Astrocyte of the hippocampus (primary cell): ENCODE measurements around the gene MAP7D3.

Experiments used
- DNase-seq: peaks from one replicate; pipeline ENCODE4 v3.0.0; 2011; ENCODE audit warnings: low read depth, low spot score

The MAP7D3 gene

DNA sequence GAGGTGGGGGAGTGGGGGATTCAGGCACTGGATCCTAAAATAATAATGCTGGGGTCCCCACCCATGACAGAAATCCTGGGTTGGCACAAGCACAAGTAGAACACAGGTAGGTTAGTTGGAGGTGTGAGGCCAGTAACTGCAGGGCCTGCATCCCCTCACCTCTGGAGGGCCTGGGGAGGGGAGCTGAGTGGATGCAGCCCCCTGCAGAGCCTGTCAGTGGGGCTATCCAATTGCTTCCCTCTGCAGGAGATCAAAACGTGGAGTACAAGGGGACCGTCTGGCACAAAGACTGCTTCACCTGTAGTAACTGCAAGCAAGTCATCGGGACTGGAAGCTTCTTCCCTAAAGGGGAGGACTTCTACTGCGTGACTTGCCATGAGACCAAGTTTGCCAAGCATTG, 43.7 kb downstream of the MAP7D3 start:
- DNase-seq = no peak

DNA sequence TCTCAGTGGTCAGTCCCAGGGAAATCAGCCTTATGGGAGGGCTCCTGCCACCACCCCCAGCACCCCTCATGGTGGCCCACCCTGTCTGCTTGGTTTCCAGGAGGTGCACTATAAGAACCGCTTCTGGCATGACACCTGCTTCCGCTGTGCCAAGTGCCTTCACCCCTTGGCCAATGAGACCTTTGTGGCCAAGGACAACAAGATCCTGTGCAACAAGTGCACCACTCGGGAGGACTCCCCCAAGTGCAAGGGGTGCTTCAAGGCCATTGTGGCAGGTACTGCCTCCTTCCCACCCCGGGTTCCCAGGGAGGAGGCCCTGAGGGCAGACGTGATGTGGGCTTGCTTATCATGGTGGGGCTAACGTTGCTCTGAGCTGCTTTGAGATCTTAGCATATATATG, 44.3 kb downstream of the MAP7D3 start:
- no peak for DNase-seq

DNA sequence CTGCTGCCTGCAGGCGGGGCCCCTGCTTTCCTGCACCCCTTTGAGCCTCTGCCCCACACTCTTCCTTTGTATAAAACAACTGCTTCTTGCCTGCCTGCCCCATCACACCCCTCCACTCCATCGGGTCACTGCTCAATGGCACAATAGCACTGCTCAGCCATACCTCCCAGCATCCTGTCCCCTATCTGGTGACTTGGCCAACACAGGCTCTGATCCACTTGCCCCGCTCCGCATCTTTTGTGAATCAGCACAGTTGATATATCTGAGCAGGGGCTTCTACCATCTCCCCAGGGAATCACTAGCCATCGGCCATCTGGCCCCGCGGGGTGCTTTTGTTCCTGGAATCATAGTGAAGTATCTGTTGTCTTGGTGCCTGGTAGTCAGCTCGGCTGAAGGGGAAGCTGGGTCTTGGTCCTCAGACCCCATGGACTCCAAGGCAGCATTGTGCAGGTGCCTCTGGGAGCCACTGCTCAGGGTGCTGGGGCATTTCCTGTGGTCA, 45.3 kb downstream of the MAP7D3 start:
- DNase-seq = no peak

DNA sequence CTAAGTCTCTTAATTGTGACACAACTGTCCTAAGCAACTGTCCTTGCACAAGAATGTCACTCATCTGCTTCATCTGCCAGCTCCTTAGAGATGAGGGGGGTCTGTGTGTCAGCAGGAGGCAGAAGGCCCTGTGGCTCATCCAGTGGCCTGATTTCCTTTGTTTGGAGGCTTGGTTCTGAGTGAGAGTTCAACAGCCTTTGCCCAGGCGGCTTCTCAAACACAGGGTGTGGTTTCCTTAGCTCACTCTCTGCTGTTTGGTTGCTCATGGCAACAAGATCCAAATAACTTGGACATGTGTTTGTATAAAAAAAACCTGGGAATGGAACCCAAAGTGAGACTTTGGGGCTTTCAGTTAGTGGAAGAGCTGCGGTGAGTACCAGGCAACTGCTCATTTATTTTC, 46.6 kb downstream of the MAP7D3 start:
- DNase-seq = peak; percentile 68

DNA sequence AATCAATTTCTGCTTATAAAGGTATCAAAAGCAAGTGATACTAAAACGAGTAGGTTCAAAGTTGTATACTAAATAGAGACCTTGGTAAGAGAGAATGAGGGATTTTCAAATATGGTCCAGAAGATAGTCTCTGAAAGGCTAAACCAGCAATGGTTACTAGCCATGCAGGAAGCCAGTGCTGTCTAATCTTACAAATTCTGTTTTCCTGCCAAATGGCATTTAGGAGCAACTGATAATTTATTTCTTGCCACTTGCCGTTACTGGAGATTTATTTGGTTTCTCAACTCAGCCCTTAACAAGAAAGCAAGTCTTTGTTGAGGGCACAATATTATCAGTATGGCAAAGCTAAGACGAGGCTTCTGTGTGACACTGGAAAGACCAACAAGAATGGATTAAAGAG, 47.2 kb downstream of the MAP7D3 start:
- no peak for DNase-seq

DNA sequence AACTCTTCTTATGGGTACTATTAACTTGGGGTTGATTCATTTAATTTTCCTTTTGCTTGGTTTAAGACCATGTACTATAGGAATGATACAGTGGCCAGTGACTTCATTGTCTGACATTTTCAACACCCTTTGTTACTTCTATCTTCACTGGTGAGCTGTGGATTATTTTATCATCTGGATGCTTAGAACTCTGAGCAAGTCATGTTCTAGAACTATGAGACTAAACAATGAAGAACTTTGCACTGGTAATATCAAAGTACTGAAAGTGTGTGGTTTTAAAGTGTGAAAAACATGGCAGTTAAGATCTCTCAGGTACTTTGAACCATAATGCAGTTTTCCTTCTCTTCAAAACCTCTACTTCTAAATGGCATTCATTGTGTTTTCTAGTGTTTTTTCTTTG, 47.8 kb downstream of the MAP7D3 start:
- no peak for DNase-seq

DNA sequence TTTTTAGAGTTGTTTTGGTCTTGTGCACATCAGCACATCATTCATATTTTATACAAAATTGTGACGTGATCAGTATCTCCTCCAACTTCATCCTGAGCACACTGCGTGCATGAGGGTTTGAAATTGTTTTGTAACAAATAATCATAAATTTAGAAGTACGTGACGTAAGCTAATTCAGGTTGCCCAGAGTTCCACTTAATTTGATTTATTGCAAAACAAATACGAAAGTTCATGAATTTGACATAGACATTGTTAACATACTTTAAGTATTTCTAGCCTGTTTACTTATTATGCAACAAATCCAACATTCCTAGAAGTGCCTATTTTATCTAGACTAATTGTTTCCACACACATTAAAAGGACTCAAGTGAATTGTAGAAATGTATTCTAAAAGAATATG, 48.3 kb downstream of the MAP7D3 start:
- no peak for DNase-seq

DNA sequence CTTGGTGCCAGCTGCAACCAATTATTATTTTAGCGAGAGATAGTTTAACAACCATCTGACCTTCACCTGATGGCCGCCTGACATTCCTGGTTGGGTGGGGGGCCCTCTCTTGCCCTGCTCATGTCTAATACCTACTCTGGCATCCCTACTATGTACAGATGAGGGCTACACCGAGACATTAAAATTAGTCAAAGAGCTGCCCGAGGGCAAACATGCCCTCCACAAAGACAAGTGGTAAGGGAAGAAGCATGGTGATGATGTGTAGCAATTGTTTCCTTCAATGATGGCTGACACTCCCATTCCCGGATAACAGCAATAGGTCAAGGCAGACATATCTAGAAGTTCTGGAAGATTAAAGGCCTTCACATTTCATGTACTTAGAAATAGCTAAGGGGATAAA, 49.6 kb downstream of the MAP7D3 start:
- no peak for DNase-seq

DNA sequence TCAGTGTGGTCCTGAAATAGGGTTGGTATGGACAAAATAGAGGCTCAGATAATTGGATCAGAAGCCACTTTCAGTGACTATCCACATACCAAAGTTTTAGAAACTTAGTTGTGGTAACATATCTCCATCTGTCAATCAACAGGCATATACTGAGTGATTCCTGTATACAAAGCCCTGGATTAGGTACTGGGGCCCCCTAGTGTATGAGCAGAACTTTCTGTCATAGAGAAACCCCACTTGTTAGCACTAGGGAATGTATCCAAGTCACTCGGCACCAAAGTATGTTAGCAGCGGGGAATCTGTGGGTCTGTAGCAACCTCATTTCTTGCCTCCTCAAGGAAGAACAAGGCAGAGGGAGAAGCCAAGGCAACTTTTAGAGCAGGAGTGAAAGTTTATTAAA, 50.7 kb downstream of the MAP7D3 start:
- DNase-seq = peak; percentile 42

DNA sequence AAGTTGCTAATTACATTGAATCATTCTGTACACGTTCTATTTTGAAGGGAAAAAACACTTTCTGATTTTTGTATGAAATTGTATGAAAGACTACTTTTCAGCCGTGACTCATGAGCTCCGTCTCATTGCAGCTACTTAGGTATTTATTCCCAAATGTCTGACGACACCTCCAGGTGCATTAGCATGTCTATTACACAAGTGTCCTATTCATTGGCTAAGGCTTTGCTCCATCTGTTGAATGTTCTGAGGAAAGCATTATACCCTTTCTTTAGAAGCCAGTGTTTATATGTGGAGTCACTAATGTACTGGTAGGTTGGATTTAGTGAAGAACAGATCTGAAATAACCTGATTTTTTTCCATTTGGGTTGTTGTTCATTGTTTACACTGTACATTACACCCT, 51.8 kb downstream of the MAP7D3 start:
- DNase-seq = no peak

DNA sequence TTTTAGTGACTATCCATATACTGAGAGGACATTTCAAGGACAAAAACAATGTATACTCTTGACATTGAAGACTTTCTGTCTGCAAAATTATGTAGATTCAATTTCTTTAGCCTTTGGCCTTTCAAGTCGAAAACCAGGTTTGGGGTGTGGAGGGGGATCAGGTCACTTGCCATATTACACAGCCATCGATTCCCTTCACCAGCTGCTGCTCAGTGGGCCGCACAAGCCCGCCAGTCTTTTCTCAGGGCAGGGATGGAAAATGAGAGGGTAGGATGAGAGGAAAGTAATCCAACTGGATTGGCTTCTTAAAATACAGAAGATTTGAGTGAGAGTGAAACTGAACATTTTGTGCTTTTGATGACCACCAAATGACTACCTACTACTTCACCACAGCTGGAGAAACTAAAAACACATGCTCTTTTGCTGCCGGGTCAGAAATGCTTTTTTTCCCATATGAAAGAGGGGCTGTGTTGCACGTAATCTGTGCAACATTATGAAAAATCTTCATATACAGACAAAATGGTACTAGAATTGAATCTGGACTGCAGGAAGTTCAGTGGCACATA, 52.4 kb downstream of the MAP7D3 start:
- no peak for DNase-seq

DNA sequence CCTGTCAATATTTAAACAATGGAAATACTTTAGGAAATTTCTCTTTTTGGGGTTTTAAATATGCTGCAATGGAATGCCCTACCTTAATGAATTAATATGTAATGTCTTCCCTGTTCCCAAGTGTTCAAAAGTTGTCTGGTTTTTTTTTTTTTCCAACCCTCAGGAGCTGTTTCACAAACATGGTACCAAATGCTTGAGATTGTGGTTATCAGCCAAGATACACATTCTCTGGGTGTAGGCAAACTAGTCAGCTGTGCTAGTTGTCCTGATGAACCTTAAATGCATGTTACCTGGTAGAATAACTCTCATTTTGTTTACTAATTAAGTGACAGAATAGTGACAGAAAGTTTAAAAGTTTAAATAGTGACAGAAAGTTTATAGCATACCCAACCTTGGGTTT, 53.2 kb downstream of the MAP7D3 start:
- DNase-seq = peak; percentile 47

DNA sequence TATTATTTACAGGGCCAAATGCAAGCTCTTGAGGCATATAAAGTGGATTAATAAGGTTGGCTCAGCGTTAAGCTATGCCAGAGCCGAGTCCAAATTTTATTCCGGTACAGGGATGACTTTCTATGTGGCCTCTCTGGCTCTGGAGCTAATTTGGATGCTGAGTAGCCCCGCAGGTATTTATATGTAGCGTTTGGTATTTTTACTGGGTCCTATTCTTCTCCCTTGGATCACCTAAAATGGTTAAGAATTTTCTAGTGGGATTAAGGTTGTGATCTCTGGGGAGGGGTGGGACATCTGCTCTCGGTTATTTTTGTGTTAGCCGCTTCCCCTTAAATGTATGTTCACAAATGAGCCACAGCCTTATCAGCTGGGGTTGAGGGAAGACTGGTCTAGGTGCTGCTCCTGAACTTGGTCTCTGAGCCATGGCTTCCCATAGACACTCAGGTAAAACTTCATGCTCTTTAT, 54.5 kb downstream of the MAP7D3 start:
- no peak for DNase-seq

DNA sequence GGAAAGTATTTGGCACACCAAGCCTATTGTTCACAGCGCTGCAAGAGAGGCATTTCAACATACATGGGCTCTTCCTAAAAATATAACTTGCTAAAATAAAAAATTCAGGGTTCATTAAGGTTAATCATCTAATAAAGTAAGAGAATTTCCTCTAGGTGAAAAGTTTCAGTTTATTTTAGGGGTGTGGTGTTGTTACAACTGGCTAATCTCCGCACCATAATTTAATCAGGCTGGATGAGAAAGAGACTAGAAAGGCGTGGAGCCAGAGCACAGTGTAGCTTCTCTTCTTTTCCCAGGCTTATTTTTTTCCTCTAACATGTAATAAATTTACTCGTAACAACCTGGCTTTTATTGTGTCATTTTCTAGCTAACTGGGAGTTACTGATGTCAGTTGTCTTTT, 56.0 kb downstream of the MAP7D3 start:
- DNase-seq = no peak

DNA sequence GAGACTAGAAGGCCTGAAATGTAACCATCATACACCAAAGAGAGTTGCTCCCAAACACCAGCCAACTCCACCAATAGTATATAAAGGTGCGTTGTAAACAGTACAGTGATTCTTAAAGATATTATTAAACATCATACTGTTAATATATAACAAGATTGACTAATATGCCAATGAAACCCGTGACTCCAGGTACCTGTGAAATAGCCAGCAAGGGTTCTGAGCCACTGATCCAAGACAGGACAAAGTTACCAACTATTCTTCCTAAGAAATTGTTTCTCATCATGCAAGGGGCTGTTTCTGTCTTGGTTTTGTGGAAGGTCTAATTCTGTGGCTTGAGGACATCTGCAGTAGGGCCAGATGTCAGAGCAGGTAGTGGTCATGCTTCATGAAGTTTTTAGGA, 56.7 kb downstream of the MAP7D3 start:
- DNase-seq = no peak

DNA sequence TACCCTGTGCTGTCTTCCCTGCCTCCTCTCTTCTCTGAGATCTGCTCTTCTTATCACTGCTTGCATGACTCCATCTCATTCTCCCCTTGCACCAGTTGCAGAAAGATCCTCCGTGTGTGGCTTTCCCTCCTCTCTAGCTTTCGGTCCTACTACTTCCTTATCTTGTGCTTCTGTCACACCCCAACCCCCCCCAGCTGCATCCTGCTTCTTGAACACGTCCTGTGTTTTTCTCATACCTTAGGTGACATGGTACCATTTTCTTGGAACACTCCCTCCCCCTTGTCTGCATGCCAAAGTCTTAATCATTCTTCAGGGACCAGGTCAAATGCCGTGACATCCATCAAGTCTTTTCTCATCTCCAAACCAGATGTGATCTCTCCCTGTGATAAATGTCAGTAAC, 57.4 kb downstream of the MAP7D3 start:
- DNase-seq = no peak

DNA sequence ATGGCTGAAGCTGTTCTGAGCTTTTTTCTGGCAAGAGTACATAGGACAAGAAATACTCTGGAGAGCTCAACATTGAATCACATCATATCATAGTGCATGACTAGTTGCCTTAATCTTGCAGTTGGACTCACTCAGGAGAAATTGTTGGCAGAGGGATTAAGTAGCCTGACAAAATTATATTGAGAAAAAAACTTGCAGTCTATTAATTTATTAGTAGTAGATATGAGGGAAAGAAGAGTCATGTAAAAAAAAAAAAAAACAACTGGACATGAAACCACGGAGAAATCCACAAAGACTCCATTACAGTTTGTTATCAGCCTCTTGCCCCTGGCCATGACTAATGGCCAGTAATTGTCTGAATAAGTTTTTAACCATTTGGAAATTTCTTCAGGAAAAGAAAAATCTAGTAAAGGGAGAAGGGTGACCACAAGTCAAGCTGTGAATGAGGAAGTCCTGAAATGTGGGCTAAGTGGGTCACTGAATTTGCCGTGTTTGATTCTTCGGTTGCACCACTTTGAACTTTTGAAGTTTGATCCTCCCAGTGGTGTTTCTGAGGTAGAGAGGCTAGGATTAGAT, 58.3 kb downstream of the MAP7D3 start:
- peak; percentile 45 for DNase-seq

DNA sequence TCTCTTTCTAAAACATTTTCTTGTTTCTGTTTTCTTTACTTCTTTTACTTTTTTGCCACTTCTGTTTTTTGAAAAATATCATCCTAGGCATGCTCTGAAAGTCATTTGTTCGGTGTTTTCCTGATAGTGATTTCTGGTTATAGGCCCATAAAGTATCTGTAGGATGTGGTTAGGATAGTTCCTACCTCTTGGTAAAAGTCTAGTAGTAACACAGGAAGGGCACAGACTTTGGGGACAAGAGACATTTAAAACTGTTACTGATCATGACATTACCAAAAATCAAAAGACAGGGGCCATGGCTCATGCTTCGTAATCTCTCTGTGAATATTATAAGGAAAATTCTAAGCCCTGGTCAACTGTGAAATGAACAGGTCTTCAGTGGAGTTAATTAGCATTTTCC, 59.1 kb downstream of the MAP7D3 start:
- no peak for DNase-seq

DNA sequence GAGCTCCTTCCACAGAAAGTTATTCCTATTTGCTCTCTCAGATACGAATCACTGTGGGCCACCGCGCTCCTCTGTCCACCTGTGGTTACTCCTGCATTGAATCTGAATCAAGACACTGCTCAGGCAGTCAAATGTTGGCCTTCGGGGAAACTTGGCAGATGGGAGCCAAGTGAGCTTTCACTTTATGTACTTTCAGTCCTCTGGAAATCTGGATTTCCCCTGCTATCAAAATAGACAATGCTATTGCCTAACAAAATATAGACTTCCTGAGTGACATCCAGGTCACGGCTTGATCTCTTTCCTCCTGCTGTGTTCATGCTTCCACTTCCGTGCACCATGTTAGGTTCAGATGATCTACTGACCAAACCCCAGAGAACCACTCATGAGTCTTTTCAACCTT, 60.0 kb downstream of the MAP7D3 start:
- no peak for DNase-seq

DNA sequence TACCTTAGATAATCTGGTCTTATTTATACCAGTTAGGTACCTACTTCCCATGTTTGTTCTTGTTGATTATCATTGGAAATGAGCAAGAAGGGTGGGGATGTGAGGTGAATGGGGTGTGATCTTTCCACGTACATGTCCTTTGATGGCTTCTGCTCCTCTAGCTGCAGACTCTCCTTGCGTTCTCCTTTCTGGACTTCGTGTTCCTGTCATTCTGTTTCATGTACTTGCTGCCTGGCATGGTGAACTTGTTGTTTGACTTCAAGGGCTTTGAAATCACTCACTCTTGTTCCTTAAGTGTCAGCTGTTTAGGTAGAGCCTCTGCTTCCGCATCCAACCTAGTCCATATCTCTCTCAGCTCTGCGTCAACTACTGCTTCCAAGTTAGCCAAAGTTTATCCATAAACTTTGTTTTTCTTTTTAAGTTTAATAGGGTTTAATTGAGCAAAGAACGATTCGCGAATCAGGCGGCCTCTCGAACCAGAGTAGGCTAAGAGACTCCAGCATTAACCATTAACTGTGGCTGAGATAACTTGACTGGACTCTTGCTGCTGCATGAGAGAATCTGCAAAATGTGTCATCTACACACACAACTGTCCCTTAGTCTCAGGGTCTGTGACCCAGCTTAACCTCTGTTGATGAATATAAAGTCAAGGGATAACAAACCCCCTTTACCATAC, 61.0 kb downstream of the MAP7D3 start:
- no peak for DNase-seq

DNA sequence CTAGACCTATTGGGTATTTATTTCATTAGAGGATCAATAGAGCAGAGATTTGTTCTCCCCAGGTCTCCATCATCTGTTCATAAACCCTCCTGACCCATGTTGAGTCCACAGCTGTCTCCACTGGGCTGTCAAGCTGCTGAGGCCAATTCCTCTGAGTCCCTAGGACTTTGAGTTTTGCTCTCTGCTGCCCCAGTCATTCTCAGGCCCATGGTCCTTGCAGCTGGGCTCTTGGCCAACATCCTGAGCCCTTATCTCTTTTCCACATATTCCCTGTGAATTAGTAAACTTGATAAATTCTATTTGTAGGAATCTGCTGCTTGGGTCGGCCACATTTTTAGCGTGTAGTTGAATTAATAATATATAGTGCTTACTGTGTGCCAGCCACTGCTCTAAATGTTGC, 62.0 kb downstream of the MAP7D3 start:
- no peak for DNase-seq

DNA sequence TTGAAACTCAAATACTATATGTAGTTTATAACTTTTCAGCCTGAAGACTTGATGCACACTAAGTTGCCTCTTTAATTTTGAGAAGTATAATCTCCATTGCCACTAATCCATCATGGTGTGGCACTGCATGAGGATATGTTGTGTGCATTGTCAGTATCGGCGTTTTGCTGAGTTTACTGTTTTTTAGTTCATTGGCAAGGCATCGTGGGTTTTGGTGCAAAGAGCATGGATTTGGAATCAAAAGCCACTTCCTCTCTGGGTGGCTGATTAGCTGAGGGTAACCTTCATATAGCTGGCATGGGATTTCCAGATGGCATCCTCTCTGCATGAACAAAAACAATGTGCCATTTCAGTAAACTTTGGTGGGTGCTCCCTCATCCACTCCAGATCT, 65.2 kb downstream of the MAP7D3 start:
- no peak for DNase-seq

DNA sequence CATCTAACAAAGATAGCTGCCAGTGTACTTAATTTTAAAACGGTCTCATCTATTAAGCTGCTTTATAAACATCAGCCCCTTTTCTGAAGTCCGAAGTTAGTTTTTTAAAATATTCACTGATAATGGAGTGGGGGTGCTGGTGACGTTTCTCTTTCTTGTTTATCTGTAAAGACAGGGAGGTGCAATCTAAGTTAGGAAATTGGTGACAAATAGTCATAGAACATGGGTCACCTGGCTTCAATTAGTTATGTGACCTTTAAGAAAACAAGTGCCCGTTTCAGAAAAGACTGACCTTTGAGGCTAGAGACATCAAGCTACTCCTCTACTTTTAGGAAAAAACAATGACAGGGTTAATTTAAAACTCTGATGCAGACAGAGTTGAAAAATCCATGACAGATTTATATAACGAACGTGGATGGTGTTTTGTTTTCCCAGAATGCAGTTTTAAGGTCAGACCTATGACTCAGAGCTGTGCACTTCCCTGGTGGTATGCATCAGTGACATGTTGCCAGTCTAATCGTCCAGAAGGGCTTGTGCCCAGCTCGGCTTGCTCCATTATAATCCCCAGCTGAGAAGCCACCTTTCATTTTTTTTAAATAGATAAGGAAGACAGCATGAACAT, 65.7 kb downstream of the MAP7D3 start:
- peak; percentile 59 for DNase-seq
